ENCODE results near the gene DNAJB8.

Gene DNAJB8

GRCh38 chr3:128503164-128503651 is 36.5 kb upstream of the DNAJB8 start:
- no peak overlapping the region for H2BK12ac ChIP-seq (ENCODE audit: low read length)
- no peak overlapping the region for H3K14ac ChIP-seq (ENCODE audit: low read length)
- no peak overlapping the region for H3K4me2 ChIP-seq (ENCODE audit: insufficient read depth, low read length, poor library complexity, severe bottlenecking)
- H3K9me3 ChIP-seq (replicated peaks in 1 of 2; ENCODE audit: control insufficient read depth in 2 of 2, insufficient read depth in 1 of 2, low read depth in 1 of 2, low read length in 2 of 2): no peaks in the 10 kb centered on the region
- H3K27ac ChIP-seq (replicated peaks; ENCODE audit: low read length): no peak overlapping the region
- WGBS, 2 donors (ENCODE audit: extremely low coverage in 2 of 2, insufficient read length in 2 of 2, insufficient replicate concordance in 1 of 2): no CpG with 5 or more reads among the region's 12 CpGs
- no peak overlapping the region for H2BK120ac ChIP-seq (ENCODE audit: low read depth, low read length)
- H2BK5ac ChIP-seq (ENCODE audit: low read length): no peak overlapping the region
- H3K4me1 ChIP-seq (ENCODE audit: control insufficient read depth in 2 of 2, insufficient read depth in 1 of 2, low read depth in 1 of 2, low read length in 2 of 2): no peaks in the 10 kb centered on the region
- H4K8ac ChIP-seq (ENCODE audit: low read depth, low read length): no peak overlapping the region
- H3K4me3 ChIP-seq (ENCODE audit: low read length in 2 of 2): no peak overlapping the region
- H3K27me3 ChIP-seq (ENCODE audit: control insufficient read depth in 3 of 3, insufficient read depth in 3 of 3, low read depth in 1 of 3, low read length in 3 of 3): peaks cover 0 to 58% (median 3%) of the 10 kb centered on the region in 3 experiments
- peak overlapping the region; percentile 44 for H3K18ac ChIP-seq (ENCODE audit: low read length)
- no peak overlapping the region for H3K9ac ChIP-seq (ENCODE audit: low read depth, low read length, poor library complexity)
- H2BK15ac ChIP-seq (ENCODE audit: low read length): no peak overlapping the region
- no peak overlapping the region for H2AFZ ChIP-seq (ENCODE audit: low read length)
- H3K4ac ChIP-seq (ENCODE audit: low read length): no peak overlapping the region
- H4K91ac ChIP-seq (ENCODE audit: low read depth, low read length, poor library complexity): no peak overlapping the region
- no peak overlapping the region for H2AK5ac ChIP-seq (ENCODE audit: low read depth, low read length)
- H3K23ac ChIP-seq (ENCODE audit: low read depth, low read length, poor library complexity): no peak overlapping the region
- no peak for DNase-seq (ENCODE audit: low spot score)
- H3K79me1 ChIP-seq (ENCODE audit: low read depth, low read length): no peaks in the 10 kb centered on the region
- H3K36me3 ChIP-seq (replicated peaks in 1 of 2; ENCODE audit: control insufficient read depth in 2 of 2, insufficient read depth in 2 of 2, low read length in 2 of 2): no peaks in the 10 kb centered on the region

GRCh38 chr3:128502712-128503111 is 36.0 kb upstream of the DNAJB8 start:
- Histone ChIP-seq H4K91ac (ENCODE audit: low read depth, low read length, poor library complexity) (no peak overlapping the region), H3K36me3 (replicated peaks in 1 of 2; ENCODE audit: control insufficient read depth in 2 of 2, insufficient read depth in 2 of 2, low read length in 2 of 2) (no peaks in the 10 kb centered on the region), H2AFZ (ENCODE audit: low read length) (no peak overlapping the region), H2AK5ac (ENCODE audit: low read depth, low read length) (no peak overlapping the region), H3K23ac (ENCODE audit: low read depth, low read length, poor library complexity) (no peak overlapping the region), H3K4me3 (ENCODE audit: low read length in 2 of 2) (no peak overlapping the region), H3K4ac (ENCODE audit: low read length) (no peak overlapping the region), H3K79me1 (ENCODE audit: low read depth, low read length) (no peaks in the 10 kb centered on the region), H2BK12ac (ENCODE audit: low read length) (no peak overlapping the region), H3K4me1 (ENCODE audit: control insufficient read depth in 2 of 2, insufficient read depth in 1 of 2, low read depth in 1 of 2, low read length in 2 of 2) (no peaks in the 10 kb centered on the region), H2BK5ac (ENCODE audit: low read length) (no peak overlapping the region), H3K27ac (replicated peaks; ENCODE audit: low read length) (no peak overlapping the region), H2BK15ac (ENCODE audit: low read length) (no peak overlapping the region), H3K14ac (ENCODE audit: low read length) (no peak overlapping the region), H3K18ac (ENCODE audit: low read length) (no peak overlapping the region), H2BK120ac (ENCODE audit: low read depth, low read length) (no peak overlapping the region), H3K27me3 (ENCODE audit: control insufficient read depth in 3 of 3, insufficient read depth in 3 of 3, low read depth in 1 of 3, low read length in 3 of 3) (peaks cover 0 to 62% (median 6%) of the 10 kb centered on the region in 3 experiments), H3K9me3 (replicated peaks in 1 of 2; ENCODE audit: control insufficient read depth in 2 of 2, insufficient read depth in 1 of 2, low read depth in 1 of 2, low read length in 2 of 2) (no peaks in the 10 kb centered on the region), H4K8ac (ENCODE audit: low read depth, low read length) (no peak overlapping the region), H3K4me2 (ENCODE audit: insufficient read depth, low read length, poor library complexity, severe bottlenecking) (no peak overlapping the region), H3K9ac (ENCODE audit: low read depth, low read length, poor library complexity) (no peak overlapping the region)
- 100% methylated on average over 1 of the region's 5 CpGs; no CpG with 5 or more reads in 1 of the 2 donors for WGBS, 2 donors (ENCODE audit: extremely low coverage in 2 of 2, insufficient read length in 2 of 2, insufficient replicate concordance in 1 of 2)
- DNase-seq (ENCODE audit: low spot score): no peak

GRCh38 chr3:128501431-128501830 is 34.7 kb upstream of the DNAJB8 start:
- Histone ChIP-seq H3K27ac (replicated peaks; ENCODE audit: low read length) (no peak overlapping the region), H3K27me3 (ENCODE audit: control insufficient read depth in 3 of 3, insufficient read depth in 3 of 3, low read depth in 1 of 3, low read length in 3 of 3) (peaks cover 11 to 72% (median 18%) of the 10 kb centered on the region in 3 experiments), H3K4me1 (ENCODE audit: control insufficient read depth in 2 of 2, insufficient read depth in 1 of 2, low read depth in 1 of 2, low read length in 2 of 2) (peaks cover 8% of the 10 kb centered on the region in 2 donors), H3K79me1 (ENCODE audit: low read depth, low read length) (no peaks in the 10 kb centered on the region), H3K23ac (ENCODE audit: low read depth, low read length, poor library complexity) (no peak overlapping the region), H2AFZ (ENCODE audit: low read length) (no peak overlapping the region), H4K91ac (ENCODE audit: low read depth, low read length, poor library complexity) (no peak overlapping the region), H4K8ac (ENCODE audit: low read depth, low read length) (no peak overlapping the region), H3K4me3 (ENCODE audit: low read length in 2 of 2) (no peak overlapping the region), H2BK120ac (ENCODE audit: low read depth, low read length) (no peak overlapping the region), H2BK15ac (ENCODE audit: low read length) (no peak overlapping the region), H2BK12ac (ENCODE audit: low read length) (no peak overlapping the region), H3K14ac (ENCODE audit: low read length) (no peak overlapping the region), H3K36me3 (replicated peaks in 1 of 2; ENCODE audit: control insufficient read depth in 2 of 2, insufficient read depth in 2 of 2, low read length in 2 of 2) (no peaks in the 10 kb centered on the region), H3K4me2 (ENCODE audit: insufficient read depth, low read length, poor library complexity, severe bottlenecking) (no peak overlapping the region), H2BK5ac (ENCODE audit: low read length) (no peak overlapping the region), H3K9me3 (replicated peaks in 1 of 2; ENCODE audit: control insufficient read depth in 2 of 2, insufficient read depth in 1 of 2, low read depth in 1 of 2, low read length in 2 of 2) (peaks cover 0 to 6% of the 10 kb centered on the region in 2 donors), H2AK5ac (ENCODE audit: low read depth, low read length) (no peak overlapping the region), H3K4ac (ENCODE audit: low read length) (no peak overlapping the region), H3K9ac (ENCODE audit: low read depth, low read length, poor library complexity) (no peak overlapping the region), H3K18ac (ENCODE audit: low read length) (no peak overlapping the region)
- no CpG with 5 or more reads among the region's 3 CpGs for WGBS, 2 donors (ENCODE audit: extremely low coverage in 2 of 2, insufficient read length in 2 of 2, insufficient replicate concordance in 1 of 2)
- no peak for DNase-seq (ENCODE audit: low spot score)

GRCh38 chr3:128500556-128500955 is 33.9 kb upstream of the DNAJB8 start:
- no peak overlapping the region for H2BK15ac ChIP-seq (ENCODE audit: low read length)
- H3K4me1 ChIP-seq (ENCODE audit: control insufficient read depth in 2 of 2, insufficient read depth in 1 of 2, low read depth in 1 of 2, low read length in 2 of 2): peaks cover 8% of the 10 kb centered on the region in 2 donors
- no peak overlapping the region for H3K27ac ChIP-seq (replicated peaks; ENCODE audit: low read length)
- H3K9me3 ChIP-seq (replicated peaks in 1 of 2; ENCODE audit: control insufficient read depth in 2 of 2, insufficient read depth in 1 of 2, low read depth in 1 of 2, low read length in 2 of 2): peaks cover 0 to 6% of the 10 kb centered on the region in 2 donors
- no peak overlapping the region for H2AK5ac ChIP-seq (ENCODE audit: low read depth, low read length)
- no peak overlapping the region for H3K4ac ChIP-seq (ENCODE audit: low read length)
- no peak overlapping the region for H4K91ac ChIP-seq (ENCODE audit: low read depth, low read length, poor library complexity)
- no peak overlapping the region for H2AFZ ChIP-seq (ENCODE audit: low read length)
- H3K14ac ChIP-seq (ENCODE audit: low read length): no peak overlapping the region
- no peak overlapping the region for H3K4me2 ChIP-seq (ENCODE audit: insufficient read depth, low read length, poor library complexity, severe bottlenecking)
- no peaks in the 10 kb centered on the region for H3K79me1 ChIP-seq (ENCODE audit: low read depth, low read length)
- H2BK12ac ChIP-seq (ENCODE audit: low read length): no peak overlapping the region
- no peak overlapping the region for H2BK120ac ChIP-seq (ENCODE audit: low read depth, low read length)
- H3K27me3 ChIP-seq (ENCODE audit: control insufficient read depth in 3 of 3, insufficient read depth in 3 of 3, low read depth in 1 of 3, low read length in 3 of 3): peaks cover 20 to 81% (median 27%) of the 10 kb centered on the region in 3 experiments
- no peak overlapping the region for H4K8ac ChIP-seq (ENCODE audit: low read depth, low read length)
- H2BK5ac ChIP-seq (ENCODE audit: low read length): no peak overlapping the region
- no peak for DNase-seq (ENCODE audit: low spot score)
- H3K9ac ChIP-seq (ENCODE audit: low read depth, low read length, poor library complexity): no peak overlapping the region
- H3K23ac ChIP-seq (ENCODE audit: low read depth, low read length, poor library complexity): no peak overlapping the region
- H3K18ac ChIP-seq (ENCODE audit: low read length): no peak overlapping the region
- H3K4me3 ChIP-seq (ENCODE audit: low read length in 2 of 2): no peak overlapping the region
- H3K36me3 ChIP-seq (replicated peaks in 1 of 2; ENCODE audit: control insufficient read depth in 2 of 2, insufficient read depth in 2 of 2, low read length in 2 of 2): no peaks in the 10 kb centered on the region
- WGBS, 2 donors (ENCODE audit: extremely low coverage in 2 of 2, insufficient read length in 2 of 2, insufficient replicate concordance in 1 of 2): no CpG with 5 or more reads among the region's 4 CpGs
